Left renal cortex interstitium (tissue), 4 donors: Measurements from ENCODE around the gene KLF12. TPM values are rescaled to one million over a fixed set of nuclear protein-coding genes. Genes with fewer than 3 reads are reported as not detected.

Experiments used
- DNase-seq, 4 donors: peaks; one replicate each; pipeline ENCODE4 v3.0.0-alpha.2; 2013; ENCODE audit warnings: low read depth in 4 of 4, low spot score in 2 of 4, missing footprints in 1 of 4
- polyA plus RNA-seq, 4 donors: library from polyadenylated mRNA; unstranded; fragments of 120-200 nt; gene quantifications; one replicate each; pipeline ENCODE4 v1.2.1, GENCODE V29; 2013; ENCODE audit not compliant: insufficient read length in 4 of 4

KLF12 gene
- polyA plus RNA-seq, result 10 to 100 TPM; 24.4 to 28.4 (median 25.7) TPM

- DNase-seq, result peak in 2 of 4 donors; percentile 80 to 90
Measured at GRCh38 chr13:74134221-74134776, at the start of gene KLF12. TSS of gene KLF12 (minus strand) at chr13:74134404.

- DNase-seq, result no peak
Measured at GRCh38 chr13:74182491-74182890, 48.3 kb upstream of the KLF12 start.

GRCh38 chr13:74174810-74175209, 40.6 kb upstream of the KLF12 start:
- no peak for DNase-seq

- no peak for DNase-seq
Measured at GRCh38 chr13:74173822-74174221, 39.6 kb upstream of the KLF12 start.

GRCh38 chr13:74171641-74172040, 37.4 kb upstream of the KLF12 start:
- DNase-seq, result no peak

- no peak for DNase-seq
Measured at GRCh38 chr13:74169676-74170075, 35.5 kb upstream of the KLF12 start.

- DNase-seq, result no peak
Measured at GRCh38 chr13:74168263-74168675, 34.1 kb upstream of the KLF12 start.

GRCh38 chr13:74166261-74167004, 32.2 kb upstream of the KLF12 start:
- no peak for DNase-seq

- no peak for DNase-seq
Measured at GRCh38 chr13:74162782-74163181, 28.6 kb upstream of the KLF12 start.

- DNase-seq, result no peak
Measured at GRCh38 chr13:74162135-74162534, 27.9 kb upstream of the KLF12 start.

GRCh38 chr13:74158571-74159352, 24.6 kb upstream of the KLF12 start:
- DNase-seq, result no peak

GRCh38 chr13:74158028-74158427, 23.8 kb upstream of the KLF12 start:
- no peak for DNase-seq

GRCh38 chr13:74154981-74155380, 20.8 kb upstream of the KLF12 start:
- no peak for DNase-seq

- DNase-seq, result no peak
Measured at GRCh38 chr13:74153316-74153715, 19.1 kb upstream of the KLF12 start.

- no peak for DNase-seq
Measured at GRCh38 chr13:74151859-74152258, 17.7 kb upstream of the KLF12 start.

- DNase-seq, result no peak
Measured at GRCh38 chr13:74148352-74148751, 14.1 kb upstream of the KLF12 start.

GRCh38 chr13:74145249-74145975, 11.2 kb upstream of the KLF12 start:
- no peak for DNase-seq

GRCh38 chr13:74144269-74144668, 10.1 kb upstream of the KLF12 start:
- DNase-seq, result no peak

- no peak for DNase-seq
Measured at GRCh38 chr13:74142257-74142656, 8.1 kb upstream of the KLF12 start.

GRCh38 chr13:74138241-74138640, 4.0 kb upstream of the KLF12 start:
- DNase-seq, result no peak

GRCh38 chr13:74136084-74136658, 2.0 kb upstream of the KLF12 start:
- no peak for DNase-seq
